Activated T-cell treated with anti-CD3 and anti-CD28 coated beads, Interleukin-2, amount 50 U/mL, for 72 hours (primary cell): ENCODE measurements around the gene ACTL10. TPM values are rescaled to one million over a fixed set of nuclear protein-coding genes. Genes with fewer than 3 reads are reported as not detected.

Source experiments
- ATAC-seq, 2 donors: fragments of 150-1000 bp; cut with Tn5 transposase; replicated peaks in 1 of 2; 2 replicates each; pipeline ENCODE4 v1.10.0; 2021; ENCODE audit warnings: moderate library complexity in 2 of 2, mild to moderate bottlenecking in 1 of 2
- DNase-seq, 2 donors: peaks; one replicate each; pipeline ENCODE4 v3.0.0; 2021 to 2022; ENCODE audit warnings: mixed read lengths in 1 of 2
- H3K27ac Mint-ChIP-seq: one replicate; pipeline ENCODE4 v1.8.0; 2022; ENCODE audit warnings: mild to moderate bottlenecking, moderate library complexity, mixed read lengths
- H3K27me3 Mint-ChIP-seq: one replicate; pipeline ENCODE4 v1.8.0; 2022; ENCODE audit warnings: low read depth, mixed read lengths
- H3K36me3 Mint-ChIP-seq, 2 donors: one replicate each; pipeline ENCODE4 v1.8.0; 2022; ENCODE audit warnings: mixed read lengths in 2 of 2, mild to moderate bottlenecking in 1 of 2; ENCODE audit not compliant: insufficient read depth in 2 of 2
- H3K4me1 Mint-ChIP-seq: one replicate; pipeline ENCODE4 v1.8.0; 2022; ENCODE audit warnings: low read depth, mixed read lengths
- H3K4me3 Mint-ChIP-seq, 2 donors: one replicate each; pipeline ENCODE4 v1.8.0; 2022; ENCODE audit warnings: mild to moderate bottlenecking in 2 of 2, mixed read lengths in 2 of 2, moderate library complexity in 2 of 2
- H3K9me3 Mint-ChIP-seq, 2 donors: one replicate each; pipeline ENCODE4 v1.8.0; 2022; ENCODE audit warnings: mixed read lengths in 2 of 2
- total RNA-seq, 2 donors: library from RNA; stranded (reverse); gene quantifications; one replicate each; pipeline ENCODE4 v1.2.3, GENCODE V29; 2022

ACTL10 gene
- total RNA-seq, 2 donors from 2014 or later: 1.4 to 1.8 TPM

DNA sequence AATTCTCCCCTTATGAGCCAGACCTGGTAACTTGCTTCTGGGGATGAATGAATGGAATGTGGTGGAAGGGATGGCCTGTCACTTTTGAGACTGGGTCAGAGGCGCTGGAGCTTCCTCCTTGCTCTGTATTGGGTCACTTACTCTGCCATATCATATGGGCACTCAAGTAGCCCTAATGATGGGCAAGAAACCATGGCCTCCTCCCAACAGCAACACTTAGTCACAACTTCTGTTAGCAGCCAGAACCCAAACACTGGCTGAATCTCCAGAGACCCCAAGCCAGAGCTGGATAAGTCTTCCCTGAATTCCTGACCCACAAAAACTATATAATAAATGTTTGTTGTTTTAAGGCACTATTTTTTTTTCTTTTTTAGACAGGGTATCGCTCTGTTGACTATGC lies 13.9 kb downstream of the ACTL10 start:
- ATAC-seq (no peak), DNase-seq (no peak)
- Mint-ChIP-seq H3K27ac (peak overlapping the region; percentile 86), H3K9me3 (no peaks in the 10 kb centered on the region), H3K36me3 (peaks cover 8 to 28% of the 10 kb centered on the region in 2 donors), H3K27me3 (no peaks in the 10 kb centered on the region), H3K4me1 (peaks cover 74% of the 10 kb centered on the region), H3K4me3 (peak overlapping the region; percentile 54 to 62)

DNA sequence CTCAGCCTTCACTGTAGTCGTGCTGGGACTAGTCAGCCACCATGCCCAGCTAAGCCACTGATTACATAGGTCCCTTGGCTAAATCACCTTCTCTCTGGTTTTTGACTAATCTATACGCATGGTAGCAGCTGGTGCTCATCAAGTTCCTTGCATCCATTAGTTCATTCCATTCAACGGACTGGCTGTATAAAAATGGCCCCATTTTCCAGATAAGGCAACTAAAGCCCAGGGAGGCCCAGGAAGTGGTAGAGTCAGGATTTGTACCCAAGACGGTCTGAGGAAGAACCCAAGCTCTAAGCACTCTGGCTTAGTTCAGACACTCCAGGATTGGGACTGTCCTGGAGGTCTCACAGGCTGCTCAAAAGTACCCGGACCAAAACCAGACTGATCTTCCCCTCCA lies 14.5 kb downstream of the ACTL10 start:
- DNase-seq (no peak), ATAC-seq (no peak)
- Mint-ChIP-seq H3K9me3 (no peaks in the 10 kb centered on the region), H3K4me3 (peak overlapping the region; percentile 31 to 54), H3K36me3 (peaks cover 8 to 24% of the 10 kb centered on the region in 2 donors), H3K27ac (no peak overlapping the region), H3K4me1 (peaks cover 68% of the 10 kb centered on the region), H3K27me3 (no peaks in the 10 kb centered on the region)

DNA sequence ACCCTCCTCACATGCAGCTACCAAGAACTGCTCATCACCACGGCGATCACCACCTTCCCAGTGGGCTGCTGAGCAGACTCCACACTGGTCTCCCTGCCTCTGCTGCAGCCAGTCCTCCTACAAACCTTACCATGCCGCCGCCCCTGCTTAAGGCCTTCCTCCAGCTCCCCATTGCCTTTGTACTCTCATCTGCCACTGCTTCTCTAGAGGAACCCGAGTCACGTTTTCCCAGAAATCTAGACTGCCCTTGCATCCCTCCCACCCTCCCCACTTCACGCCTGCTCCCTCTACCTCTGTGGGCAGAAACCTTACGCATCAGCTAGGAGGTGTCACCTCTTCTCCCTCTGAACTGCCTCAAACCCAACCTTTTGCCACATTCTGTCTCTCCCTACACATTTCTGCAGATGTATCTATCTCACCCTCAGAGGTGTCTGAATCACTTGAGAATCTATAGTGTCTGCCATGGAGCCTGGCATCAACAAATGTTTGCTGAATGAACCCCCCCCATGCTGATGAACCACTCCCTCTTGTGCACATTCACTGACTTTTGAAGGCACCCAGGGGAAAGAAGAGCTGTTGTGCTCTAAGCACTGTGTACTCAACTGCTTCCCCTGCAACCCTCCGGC lies 15.1 kb downstream of the ACTL10 start:
- H3K9me3 Mint-ChIP-seq: no peaks in the 10 kb centered on the region
- H3K4me1 Mint-ChIP-seq: peaks cover 72% of the 10 kb centered on the region
- no peaks in the 10 kb centered on the region for H3K27me3 Mint-ChIP-seq
- no peak overlapping the region for H3K27ac Mint-ChIP-seq
- peaks cover 8 to 24% of the 10 kb centered on the region in 2 donors for H3K36me3 Mint-ChIP-seq
- peak overlapping the region; percentile 31 to 54 for H3K4me3 Mint-ChIP-seq
- DNase-seq: no peak
- peak in 1 of 2 donors; percentile 2 for ATAC-seq

DNA sequence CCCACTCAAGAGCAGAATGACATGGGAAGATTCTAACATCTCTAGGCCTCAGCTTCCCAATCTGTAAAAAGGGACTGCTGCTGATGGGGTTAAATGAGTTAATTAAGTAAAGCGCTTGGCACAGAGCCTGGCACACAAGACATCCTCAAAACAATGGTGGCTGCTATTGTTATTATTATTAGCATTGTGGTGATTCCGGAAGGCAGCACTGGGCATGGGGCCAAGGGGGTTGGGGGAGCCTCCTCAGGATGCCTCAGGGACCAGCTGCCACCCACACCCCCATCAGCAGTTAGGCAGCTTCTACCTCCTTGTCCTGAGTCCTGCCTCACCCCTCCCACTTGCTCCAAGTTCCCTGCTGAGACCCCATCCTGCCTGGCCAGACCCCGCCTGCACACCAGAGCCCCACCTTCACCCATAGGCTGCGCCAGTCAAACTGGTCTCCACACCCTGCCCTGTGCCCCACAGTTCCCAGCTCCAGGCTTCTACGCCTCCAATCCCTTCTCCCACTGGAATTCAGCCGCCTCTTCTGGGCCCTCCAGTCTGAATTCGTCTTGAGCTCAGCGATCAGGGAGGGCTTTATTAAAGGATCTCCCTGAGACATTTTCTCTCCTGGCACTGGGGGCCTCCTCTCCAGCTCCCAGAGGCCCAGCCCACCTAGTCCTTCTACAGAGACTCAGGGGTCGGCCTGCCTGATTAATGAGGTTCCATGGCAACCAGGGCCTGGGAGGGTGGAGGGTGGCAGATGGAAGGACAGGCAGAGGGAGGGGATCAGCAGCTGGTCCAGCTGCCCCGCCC lies 18.0 kb downstream of the ACTL10 start:
- H3K4me1 Mint-ChIP-seq: peaks cover 84% of the 10 kb centered on the region
- ATAC-seq: no peak
- no peaks in the 10 kb centered on the region for H3K9me3 Mint-ChIP-seq
- DNase-seq: no peak
- no peaks in the 10 kb centered on the region for H3K27me3 Mint-ChIP-seq
- peak overlapping the region; percentile 66 for H3K27ac Mint-ChIP-seq
- peak overlapping the region; percentile 91 to 93 for H3K4me3 Mint-ChIP-seq
- H3K36me3 Mint-ChIP-seq: peaks cover 4 to 11% of the 10 kb centered on the region in 2 donors

DNA sequence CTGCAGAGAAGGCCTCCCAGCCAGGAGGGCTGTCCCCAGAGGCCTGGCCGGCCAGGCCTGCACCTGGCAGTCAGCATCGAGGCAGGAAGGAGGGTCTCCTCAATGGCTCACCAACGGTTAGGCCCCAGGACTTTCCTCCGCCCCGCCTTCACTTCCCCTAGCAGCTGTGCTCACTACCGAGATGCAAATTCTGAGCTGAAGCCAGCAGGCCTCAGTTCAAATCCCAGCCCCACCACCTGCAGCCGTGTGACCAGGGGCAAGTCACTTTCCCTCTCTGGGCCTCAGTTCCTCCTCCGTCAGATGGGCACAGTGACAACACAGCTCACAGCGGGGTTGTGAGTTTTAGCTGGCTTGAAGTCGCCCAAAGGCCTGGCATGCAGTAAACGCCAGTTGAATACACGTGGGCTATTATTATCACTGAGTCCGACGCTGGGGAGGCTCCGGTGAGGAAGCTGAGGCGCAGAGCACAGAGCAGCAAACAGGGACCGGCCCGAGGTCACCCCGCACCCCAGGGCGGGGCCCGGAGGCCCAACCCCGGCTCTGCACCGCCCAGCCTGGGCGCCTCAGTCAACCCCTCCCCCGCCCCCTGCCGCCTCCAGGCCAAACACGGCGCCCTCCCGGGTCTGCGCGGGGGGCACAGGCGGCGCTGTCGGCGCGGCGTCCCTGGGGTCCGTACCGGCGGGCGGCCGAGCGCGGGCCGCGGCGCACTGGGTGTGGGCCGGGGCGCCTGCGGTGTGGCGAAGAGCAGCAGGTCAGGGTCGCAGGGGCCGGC lies 18.8 kb downstream of the ACTL10 start:
- H3K36me3 Mint-ChIP-seq: peaks cover 4 to 11% of the 10 kb centered on the region in 2 donors
- H3K9me3 Mint-ChIP-seq: no peaks in the 10 kb centered on the region
- H3K4me1 Mint-ChIP-seq: peaks cover 84% of the 10 kb centered on the region
- H3K27me3 Mint-ChIP-seq: no peaks in the 10 kb centered on the region
- DNase-seq: peak; percentile 72 to 78
- peak; percentile 60 for ATAC-seq
- peak overlapping the region; percentile 77 for H3K27ac Mint-ChIP-seq
- peak overlapping the region; percentile 91 to 93 for H3K4me3 Mint-ChIP-seq

DNA sequence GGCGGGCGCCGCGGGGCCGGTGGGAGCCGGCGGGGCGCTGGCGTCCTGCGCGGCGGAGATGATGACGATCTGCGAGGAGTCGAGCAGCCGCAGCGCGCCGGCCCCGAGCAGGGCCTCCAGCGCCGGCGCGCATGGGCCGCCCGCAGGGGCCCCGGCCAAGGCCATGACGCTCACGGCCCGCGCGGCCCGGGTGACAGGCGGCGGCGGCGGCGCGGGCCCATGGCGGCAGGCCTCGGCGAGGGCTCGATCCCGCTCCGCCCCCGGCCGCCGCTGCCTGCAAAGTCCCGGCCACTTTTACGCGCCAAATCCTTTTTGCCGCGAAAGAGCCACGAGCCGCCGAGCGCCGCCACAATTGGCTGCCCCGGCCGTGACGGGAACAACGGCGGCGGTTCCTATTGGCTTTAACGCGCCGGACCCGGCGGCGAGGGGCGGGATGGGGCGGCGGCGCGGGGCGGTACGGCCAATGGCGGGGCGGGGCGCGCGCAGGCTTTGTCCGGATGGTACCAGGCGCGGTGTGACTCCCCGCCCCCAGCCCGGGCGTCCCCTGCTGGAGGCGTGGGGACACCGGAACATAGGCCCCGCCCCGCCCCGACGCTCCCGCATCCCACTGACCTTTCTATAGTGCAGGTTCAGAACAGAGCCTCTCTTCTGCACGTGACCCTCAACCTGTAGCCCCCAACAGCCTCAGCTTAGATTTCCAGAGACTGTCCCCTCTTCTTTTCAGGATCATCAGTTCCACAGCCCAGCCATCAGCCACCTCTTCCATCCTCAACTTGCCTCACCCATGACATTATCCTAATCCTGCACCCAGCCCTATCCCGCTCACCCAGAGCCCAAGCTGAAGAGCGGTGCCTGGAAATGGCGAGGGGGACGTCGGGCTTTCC lies 19.6 kb downstream of the ACTL10 start, which contains the start of gene E2F1:
E2F1 (minus strand) TSS at position 286 of the 884 bp plus-strand sequence; CDS start at position 165, 121 bp downstream.
- peak; percentile 97 to 99 for DNase-seq
- H3K4me3 Mint-ChIP-seq: peak within 1 kb of the TSS; percentile 91 to 93
- H3K36me3 Mint-ChIP-seq: peaks cover 4 to 11% of the 10 kb centered on the region in 2 donors
- H3K27me3 Mint-ChIP-seq: no peaks in the 10 kb centered on the region
- H3K4me1 Mint-ChIP-seq: peaks cover 84% of the 10 kb centered on the region
- H3K9me3 Mint-ChIP-seq: no peaks in the 10 kb centered on the region
- H3K27ac Mint-ChIP-seq: peak within 1 kb of the TSS; percentile 77
- peak; percentile 85 to 86 for ATAC-seq

DNA sequence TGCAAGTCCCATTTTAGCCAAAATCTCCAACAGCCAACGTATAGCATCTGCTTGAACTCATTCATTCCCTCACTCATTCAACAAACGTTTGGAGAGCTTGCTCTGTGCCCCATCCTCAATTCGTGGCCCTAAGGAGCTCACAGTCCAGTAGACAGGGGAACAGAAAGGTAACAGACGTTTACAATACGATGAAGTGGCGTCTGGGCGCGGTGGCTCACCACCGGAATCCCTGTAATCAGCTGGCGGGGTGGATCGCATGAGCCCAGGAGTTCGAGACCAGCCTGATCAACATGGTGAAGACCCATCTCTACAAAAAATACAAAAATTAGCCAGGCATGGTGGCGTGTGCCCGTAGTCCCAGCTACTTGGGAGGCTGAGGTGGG lies 20.2 kb downstream of the ACTL10 start:
- H3K36me3 Mint-ChIP-seq: peaks cover 4 to 7% of the 10 kb centered on the region in 2 donors
- no peaks in the 10 kb centered on the region for H3K27me3 Mint-ChIP-seq
- H3K4me3 Mint-ChIP-seq: peak overlapping the region; percentile 69 to 74
- ATAC-seq (no peak), DNase-seq (no peak)
- H3K9me3 Mint-ChIP-seq: no peaks in the 10 kb centered on the region
- peaks cover 81% of the 10 kb centered on the region for H3K4me1 Mint-ChIP-seq
- peak overlapping the region; percentile 34 for H3K27ac Mint-ChIP-seq

DNA sequence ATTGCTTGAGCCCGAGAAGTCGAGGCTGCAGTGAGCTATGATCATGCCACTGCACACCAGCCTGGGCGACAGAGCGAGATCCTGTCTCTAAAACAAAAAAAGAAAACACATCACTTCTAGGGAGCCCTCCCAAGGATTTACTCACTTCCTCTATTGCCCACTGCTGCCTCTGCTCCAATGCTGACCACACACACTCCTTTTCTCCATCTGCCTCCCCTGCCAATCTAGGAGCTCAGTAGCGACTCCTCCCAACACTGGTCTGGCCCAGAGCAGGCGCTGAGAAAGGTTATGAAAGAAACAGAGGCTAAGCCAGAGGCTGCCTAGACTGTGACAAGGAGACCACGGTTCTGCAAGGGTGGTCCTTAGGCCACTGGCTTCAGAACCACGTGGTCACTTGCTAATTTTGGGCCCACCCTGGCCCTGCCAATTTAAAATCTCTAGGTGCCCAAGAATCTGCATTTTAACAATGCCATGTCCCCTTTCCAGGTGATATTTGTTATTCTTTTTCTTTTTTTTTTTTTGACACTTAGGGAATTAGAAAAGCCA lies 20.7 kb downstream of the ACTL10 start:
- DNase-seq (no peak), ATAC-seq (no peak)
- Mint-ChIP-seq H3K4me1 (peaks cover 77% of the 10 kb centered on the region), H3K9me3 (no peaks in the 10 kb centered on the region), H3K4me3 (peak overlapping the region in 1 of 2 donors; percentile 74), H3K27me3 (no peaks in the 10 kb centered on the region), H3K36me3 (peaks cover 4 to 7% of the 10 kb centered on the region in 2 donors), H3K27ac (no peak overlapping the region)

DNA sequence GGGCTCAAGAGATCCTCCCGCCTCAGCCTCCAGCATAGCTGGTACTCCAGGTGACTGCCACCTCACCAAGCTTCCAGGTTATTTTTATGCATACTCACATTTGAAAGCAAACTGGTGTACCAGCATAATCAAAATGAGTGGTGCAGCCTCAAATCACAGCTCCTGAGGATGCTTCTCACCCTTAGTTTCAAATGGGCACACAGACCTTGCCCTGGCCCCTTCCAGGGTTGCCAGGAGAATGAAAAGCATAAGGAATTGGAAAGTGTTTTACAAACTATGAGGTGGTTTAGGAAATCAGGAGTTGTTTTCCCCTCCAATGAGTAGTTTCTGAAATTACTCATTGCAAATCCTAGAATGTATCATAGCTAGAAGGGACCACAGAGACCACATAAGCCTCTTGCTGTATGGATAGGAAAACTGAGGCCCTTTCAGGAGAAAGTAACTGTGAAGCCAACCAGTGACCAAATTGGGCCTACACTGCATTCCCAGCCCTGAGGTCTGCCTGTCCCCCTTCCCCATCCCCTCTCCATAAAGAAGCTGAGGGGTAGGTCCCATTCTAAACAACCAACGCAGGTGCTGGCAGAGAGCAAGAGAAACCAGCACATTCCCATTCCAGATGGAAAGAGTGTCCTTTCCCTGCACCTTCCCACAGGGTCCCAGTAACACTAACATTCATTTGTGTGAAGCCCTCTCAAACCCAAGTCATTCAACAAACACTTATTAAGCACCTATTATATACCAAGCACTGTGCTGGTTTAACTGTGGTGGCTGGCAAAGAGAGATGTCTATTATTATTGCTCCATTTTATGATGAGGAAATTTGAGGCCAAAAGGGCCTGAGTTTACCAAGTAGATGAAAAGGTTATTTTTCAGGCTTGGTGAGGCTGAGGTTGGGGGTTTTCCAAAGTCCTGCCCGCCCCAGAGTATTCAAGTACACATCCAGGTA lies 21.5 kb downstream of the ACTL10 start:
- H3K4me1 Mint-ChIP-seq: peaks cover 69% of the 10 kb centered on the region
- DNase-seq: no peak
- no peaks in the 10 kb centered on the region for H3K9me3 Mint-ChIP-seq
- peak overlapping the region; percentile 68 to 83 for H3K4me3 Mint-ChIP-seq
- peaks cover 4 to 7% of the 10 kb centered on the region in 2 donors for H3K36me3 Mint-ChIP-seq
- peak overlapping the region; percentile 52 for H3K27ac Mint-ChIP-seq
- ATAC-seq: no peak
- no peaks in the 10 kb centered on the region for H3K27me3 Mint-ChIP-seq

DNA sequence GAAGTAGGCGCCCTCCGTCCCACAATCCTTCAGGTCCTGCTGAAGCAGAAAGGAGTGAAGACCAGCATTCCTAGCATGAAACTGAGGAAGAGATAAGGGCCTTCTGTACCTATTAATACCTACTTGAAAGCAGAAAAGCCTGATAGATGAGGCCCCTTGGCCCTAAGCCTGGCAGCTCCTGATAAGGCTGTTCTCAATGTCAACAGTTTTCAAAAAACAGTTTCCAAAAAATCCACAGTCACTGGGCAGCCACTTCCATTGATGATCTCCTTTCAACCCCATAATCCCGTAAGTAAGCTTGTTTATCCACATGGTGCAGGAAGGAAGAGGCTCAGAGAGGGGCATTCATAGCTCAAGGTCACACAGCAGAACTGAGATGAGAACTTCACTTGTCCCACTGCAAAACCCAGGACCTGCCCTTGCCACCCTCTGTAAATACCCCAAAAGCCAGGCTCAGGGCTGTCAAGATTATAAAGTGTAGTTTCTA lies 22.2 kb downstream of the ACTL10 start:
- H3K36me3 Mint-ChIP-seq: peaks cover 4 to 7% of the 10 kb centered on the region in 2 donors
- DNase-seq: no peak
- H3K27ac Mint-ChIP-seq: no peak overlapping the region
- H3K4me1 Mint-ChIP-seq: peaks cover 65% of the 10 kb centered on the region
- H3K27me3 Mint-ChIP-seq: no peaks in the 10 kb centered on the region
- no peak for ATAC-seq
- H3K4me3 Mint-ChIP-seq: peak overlapping the region; percentile 68 to 83
- H3K9me3 Mint-ChIP-seq: no peaks in the 10 kb centered on the region

DNA sequence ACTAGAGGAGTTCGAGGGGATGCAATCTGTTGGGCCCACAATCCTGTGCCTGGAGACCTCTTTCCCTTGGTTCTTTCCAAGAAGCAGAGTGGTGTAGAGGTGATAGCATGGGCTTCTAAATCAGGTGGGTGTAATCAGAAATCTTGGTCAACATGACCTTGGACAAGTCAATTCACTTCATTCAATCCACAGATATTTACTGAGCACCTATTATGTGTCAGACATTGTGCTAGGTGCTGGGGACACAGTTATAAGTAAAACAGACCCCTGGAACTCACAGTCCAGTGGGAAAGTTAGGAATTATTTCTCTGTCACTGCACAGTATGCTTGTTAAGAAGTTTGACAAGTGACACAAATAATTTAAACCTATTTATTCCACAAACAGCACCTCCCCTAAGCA lies 22.8 kb downstream of the ACTL10 start:
- H3K9me3 Mint-ChIP-seq: no peaks in the 10 kb centered on the region
- H3K27me3 Mint-ChIP-seq: no peaks in the 10 kb centered on the region
- H3K4me1 Mint-ChIP-seq: peaks cover 60% of the 10 kb centered on the region
- H3K4me3 Mint-ChIP-seq: peak overlapping the region; percentile 78 to 83
- peaks cover 4 to 7% of the 10 kb centered on the region in 2 donors for H3K36me3 Mint-ChIP-seq
- ATAC-seq (no peak), DNase-seq (no peak)
- H3K27ac Mint-ChIP-seq: peak overlapping the region; percentile 88
